GM18526 (cell line): ENCODE data around the gene KDM5B.

Experiments
- POLR2A ChIP-seq: IDR thresholded peaks from 3 replicates; pipeline ENCODE4 v1.6.1; 2011; ENCODE audit not compliant: insufficient read length; ENCODE audit errors: extremely low read depth

The KDM5B gene

GRCh38 chr1:202756391-202756790 lies 51.8 kb downstream of the KDM5B start:
- no peak for TF ChIP-seq POLR2A

GRCh38 chr1:202754293-202754692 lies 53.9 kb downstream of the KDM5B start:
- TF ChIP-seq POLR2A, result no peak

- TF ChIP-seq POLR2A, result no peak
These were observed 55.4 kb downstream of the KDM5B start for GRCh38 chr1:202752774-202753173.

GRCh38 chr1:202750761-202751160 lies 57.5 kb downstream of the KDM5B start:
- TF ChIP-seq POLR2A, result no peak

GRCh38 chr1:202750024-202750423 lies 58.2 kb downstream of the KDM5B start:
- no peak for TF ChIP-seq POLR2A

GRCh38 chr1:202745323-202745888 lies 62.8 kb downstream of the KDM5B start:
- TF ChIP-seq POLR2A, result no peak

- TF ChIP-seq POLR2A, result no peak
These were observed 65.7 kb downstream of the KDM5B start for GRCh38 chr1:202742496-202742895.

- TF ChIP-seq POLR2A, result no peak
These were observed 75.0 kb downstream of the KDM5B start for GRCh38 chr1:202733251-202733650.

GRCh38 chr1:202728951-202729350 lies 79.3 kb downstream of the KDM5B start:
- no peak for TF ChIP-seq POLR2A

- TF ChIP-seq POLR2A, result no peak
These were observed 82.7 kb downstream of the KDM5B start for GRCh38 chr1:202725526-202725925.

GRCh38 chr1:202723708-202724107 lies 84.5 kb downstream of the KDM5B start:
- TF ChIP-seq POLR2A, result no peak

GRCh38 chr1:202716654-202717053 lies 91.6 kb downstream of the KDM5B start:
- no peak for TF ChIP-seq POLR2A

- TF ChIP-seq POLR2A, result no peak
These were observed 95.1 kb downstream of the KDM5B start for GRCh38 chr1:202713110-202713509.

- TF ChIP-seq POLR2A, result no peak
These were observed 96.1 kb downstream of the KDM5B start for GRCh38 chr1:202711949-202712635.

GRCh38 chr1:202710070-202711045 lies 97.9 kb downstream of the KDM5B start, which contains the start of gene SYT2:
SYT2 (minus strand) TSS chr1:202710454; CDS start chr1:202605772, 104,682 bp downstream.
- no peak for TF ChIP-seq POLR2A

GRCh38 chr1:202709276-202710041 lies 98.8 kb downstream of the KDM5B start:
- TF ChIP-seq POLR2A, result no peak
